ENCODE measurements around the gene ATOH8. TPM values are rescaled to one million over a fixed set of nuclear protein-coding genes. Genes with fewer than 3 reads are reported as not detected.

Gene ATOH8
- total RNA-seq, 1 donor from 2014 or later: 1.8 TPM

DNA sequence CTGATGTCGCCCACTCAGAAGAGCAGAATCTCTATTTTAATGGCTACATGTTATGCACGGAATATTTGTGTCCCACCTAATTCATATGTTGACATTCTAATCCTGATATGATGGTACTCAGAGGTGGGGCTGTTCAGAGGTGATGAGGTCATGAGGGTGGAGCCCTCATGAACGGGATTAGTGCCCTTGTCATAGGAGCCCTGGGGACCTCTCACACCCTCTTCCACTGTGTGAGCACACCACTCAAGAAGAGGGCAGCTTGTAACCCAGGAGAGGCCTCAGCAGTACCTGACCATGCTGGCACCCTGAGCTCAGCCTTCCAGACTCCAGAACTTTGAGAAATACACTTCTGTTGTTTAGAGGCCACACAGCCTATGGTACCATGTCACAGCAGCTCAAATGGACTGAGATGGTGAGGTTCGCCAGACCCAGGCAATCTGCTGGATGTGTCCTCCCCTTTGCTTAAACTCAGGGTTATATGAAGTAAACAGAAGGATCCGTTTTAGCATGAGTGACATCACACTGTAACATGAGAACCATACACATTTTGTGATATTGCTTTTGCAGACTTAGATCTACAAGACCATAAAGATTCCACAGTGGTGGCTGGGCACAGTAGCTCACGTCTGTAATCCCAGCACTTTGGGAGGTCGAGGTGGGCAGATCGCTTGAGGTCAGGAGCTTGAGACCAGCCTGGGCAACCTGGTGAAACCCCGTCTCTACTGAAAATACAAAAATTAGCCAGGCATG lies 48.7 kb downstream of the ATOH8 start:
- no peaks in the 10 kb centered on the region for H3K4me1 Mint-ChIP-seq (ENCODE audit: unreplicated experiment)
- peaks cover 6% of the 10 kb centered on the region for H3K27me3 Mint-ChIP-seq (ENCODE audit: unreplicated experiment)

GRCh38 chr2:85803704-85804425 lies 50.1 kb downstream of the ATOH8 start:
- no peaks in the 10 kb centered on the region for H3K9me3 Mint-ChIP-seq (ENCODE audit: unreplicated experiment)
- H3K4me1 Mint-ChIP-seq (ENCODE audit: unreplicated experiment): no peaks in the 10 kb centered on the region
- H3K4me3 Mint-ChIP-seq (ENCODE audit: unreplicated experiment): no peak overlapping the region
- no peak for TF ChIP-seq CTCF (IDR thresholded peaks at IDR 0.05; ENCODE audit: unreplicated experiment)
- H3K36me3 Mint-ChIP-seq (ENCODE audit: low read depth, unreplicated experiment): no peaks in the 10 kb centered on the region
- H3K27ac Mint-ChIP-seq (ENCODE audit: unreplicated experiment): no peak overlapping the region
- peaks cover 4% of the 10 kb centered on the region for H3K27me3 Mint-ChIP-seq (ENCODE audit: unreplicated experiment)
- no peak for DNase-seq (ENCODE audit: low spot score)

More for the DNA sequence above, 48.7 kb downstream of the ATOH8 start:
- Mint-ChIP-seq H3K36me3 (ENCODE audit: low read depth, unreplicated experiment) (no peaks in the 10 kb centered on the region), H3K4me3 (ENCODE audit: unreplicated experiment) (no peak overlapping the region), H3K9me3 (ENCODE audit: unreplicated experiment) (no peaks in the 10 kb centered on the region), H3K27ac (ENCODE audit: unreplicated experiment) (no peak overlapping the region)
- no peak for TF ChIP-seq CTCF (IDR thresholded peaks at IDR 0.05; ENCODE audit: unreplicated experiment)
- no peak for DNase-seq (ENCODE audit: low spot score)

GRCh38 chr2:85804583-85804982 lies 50.8 kb downstream of the ATOH8 start:
- Mint-ChIP-seq H3K27me3 (ENCODE audit: unreplicated experiment) (peaks cover 4% of the 10 kb centered on the region), H3K36me3 (ENCODE audit: low read depth, unreplicated experiment) (no peaks in the 10 kb centered on the region), H3K27ac (ENCODE audit: unreplicated experiment) (no peak overlapping the region), H3K4me3 (ENCODE audit: unreplicated experiment) (no peak overlapping the region), H3K9me3 (ENCODE audit: unreplicated experiment) (no peaks in the 10 kb centered on the region), H3K4me1 (ENCODE audit: unreplicated experiment) (no peaks in the 10 kb centered on the region)
- DNase-seq (ENCODE audit: low spot score): no peak
- TF ChIP-seq CTCF (IDR thresholded peaks at IDR 0.05; ENCODE audit: unreplicated experiment): peak; percentile 85

- no peak for DNase-seq (ENCODE audit: low spot score)
- Mint-ChIP-seq H3K36me3 (ENCODE audit: low read depth, unreplicated experiment) (no peaks in the 10 kb centered on the region), H3K4me1 (ENCODE audit: unreplicated experiment) (no peaks in the 10 kb centered on the region), H3K4me3 (ENCODE audit: unreplicated experiment) (no peak overlapping the region), H3K9me3 (ENCODE audit: unreplicated experiment) (no peaks in the 10 kb centered on the region), H3K27me3 (ENCODE audit: unreplicated experiment) (peaks cover 4% of the 10 kb centered on the region), H3K27ac (ENCODE audit: unreplicated experiment) (no peak overlapping the region)
- TF ChIP-seq CTCF (IDR thresholded peaks at IDR 0.05; ENCODE audit: unreplicated experiment): no peak
Observed at GRCh38 chr2:85806358-85807118, 52.7 kb downstream of the ATOH8 start.
